MM.1S (cell line): Measurements from ENCODE around the gene LRRC66.

Experiments used
- DNase-seq: peaks from one replicate; pipeline ENCODE4 v3.0.0-alpha.2; 2015
- H2AFZ ChIP-seq: fragments of 300-600 bp; sonication (generic); 2 replicates; pipeline ENCODE4 v1.6.0; 2016; ENCODE audit warnings: antibody characterized with exemption, low read length
- H3F3A ChIP-seq: fragments of 300-600 bp; sonication (generic); 2 replicates; pipeline ENCODE4 v1.6.1; 2016; ENCODE audit warnings: mild to moderate bottlenecking, antibody characterized with exemption, low read length, moderate library complexity, mixed read lengths; ENCODE audit not compliant: insufficient read depth
- H3K27ac ChIP-seq: fragments of 300-600 bp; sonication (generic); 2 replicates; pipeline ENCODE4 v1.5.1; 2016; ENCODE audit warnings: mild to moderate bottlenecking, low read length
- H3K27me3 ChIP-seq: fragments of 300-600 bp; sonication (generic); replicated peaks from 2 replicates; pipeline ENCODE4 v1.6.0; 2016; ENCODE audit warnings: low read length; ENCODE audit not compliant: insufficient read depth
- H3K36me3 ChIP-seq: fragments of 300-600 bp; sonication (generic); replicated peaks from 2 replicates; pipeline ENCODE4 v1.6.1; 2016; ENCODE audit warnings: mild to moderate bottlenecking, low read length, mixed read lengths; ENCODE audit not compliant: insufficient read depth
- H3K4me1 ChIP-seq: fragments of 300-600 bp; sonication (generic); 2 replicates; pipeline ENCODE4 v1.6.1; 2016; ENCODE audit warnings: low read length, mixed read lengths
- H3K4me2 ChIP-seq: fragments of 300-600 bp; sonication (generic); 2 replicates; pipeline ENCODE4 v1.6.0; 2016; ENCODE audit warnings: low read depth, low read length
- H3K4me3 ChIP-seq: fragments of 300-600 bp; sonication (generic); 2 replicates; pipeline ENCODE4 v1.5.1; 2016; ENCODE audit warnings: low read length, mixed read lengths
- H3K79me2 ChIP-seq: fragments of 300-600 bp; sonication (generic); 2 replicates; pipeline ENCODE4 v1.6.1; 2016; ENCODE audit warnings: mixed run types, low read length, mixed read lengths
- H3K9ac ChIP-seq: fragments of 300-600 bp; sonication (generic); 2 replicates; pipeline ENCODE4 v1.6.1; 2016; ENCODE audit warnings: low read length, mixed read lengths
- H3K9me2 ChIP-seq: fragments of 300-600 bp; sonication (generic); replicated peaks from 2 replicates; pipeline ENCODE4 v1.6.1; 2016; ENCODE audit warnings: mild to moderate bottlenecking, low read length, mixed read lengths; ENCODE audit not compliant: insufficient read depth
- H3K9me3 ChIP-seq: fragments of 300-600 bp; sonication (generic); replicated peaks from 2 replicates; pipeline ENCODE4 v1.6.1; 2016; ENCODE audit warnings: mild to moderate bottlenecking, low read length, mixed read lengths; ENCODE audit not compliant: insufficient read depth
- H4K20me1 ChIP-seq: fragments of 300-600 bp; sonication (generic); 2 replicates; pipeline ENCODE4 v1.6.1; 2016; ENCODE audit warnings: mild to moderate bottlenecking, low read length, moderate library complexity, mixed read lengths; ENCODE audit not compliant: insufficient read depth
- EZH2 ChIP-seq: fragments of 300-600 bp; sonication (generic); optimal IDR thresholded peaks from 2 replicates; pipeline ENCODE3; 2017; ENCODE audit warnings: low read depth, mild to moderate bottlenecking, antibody characterized with exemption, low read length, mixed read lengths
- EZH2phosphoT487 ChIP-seq: fragments of 300-600 bp; sonication (generic); IDR thresholded peaks from 2 replicates; pipeline ENCODE4 v1.6.1; 2018; ENCODE audit warnings: antibody characterized with exemption, low read length
- TF ChIP-seq, protein P1 (sequence below): fragments of 300-600 bp; sonication (generic); IDR thresholded peaks from 2 replicates; pipeline ENCODE4 v1.5.1; 2016; ENCODE audit warnings: antibody characterized with exemption, low read length, mixed read lengths

LRRC66 gene

DNA sequence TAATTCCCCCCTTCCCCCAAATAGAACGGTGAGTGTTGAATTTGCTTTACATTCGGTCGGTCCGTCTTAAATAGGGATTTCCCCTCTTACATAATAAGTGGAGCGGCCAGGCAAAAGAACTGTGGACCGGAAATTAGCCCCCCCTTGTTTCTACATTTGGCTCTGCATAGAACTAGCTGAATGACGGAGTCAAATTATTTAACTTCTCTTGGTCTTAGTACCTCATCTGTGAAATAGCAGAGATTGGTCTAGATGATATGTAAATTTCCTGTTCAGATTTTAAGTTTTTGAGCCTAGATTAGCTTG lies 32.3 kb upstream of the LRRC66 start:
- no peak for DNase-seq
- Histone ChIP-seq H3K79me2 (no peaks in the 10 kb centered on the region), H3K27me3 (no peaks in the 10 kb centered on the region), H3K36me3 (no peaks in the 10 kb centered on the region), H3F3A (no peaks in the 10 kb centered on the region), H3K9me2 (no peaks in the 10 kb centered on the region), H3K4me1 (no peaks in the 10 kb centered on the region), H2AFZ (no peak overlapping the region), H3K9me3 (no peaks in the 10 kb centered on the region), H3K4me2 (no peak overlapping the region), H3K9ac (no peak overlapping the region), H3K4me3 (no peak overlapping the region), H3K27ac (no peak overlapping the region), H4K20me1 (no peaks in the 10 kb centered on the region)
- TF ChIP-seq EZH2phosphoT487, result no peak
- TF ChIP-seq EZH2, result no peak

DNA sequence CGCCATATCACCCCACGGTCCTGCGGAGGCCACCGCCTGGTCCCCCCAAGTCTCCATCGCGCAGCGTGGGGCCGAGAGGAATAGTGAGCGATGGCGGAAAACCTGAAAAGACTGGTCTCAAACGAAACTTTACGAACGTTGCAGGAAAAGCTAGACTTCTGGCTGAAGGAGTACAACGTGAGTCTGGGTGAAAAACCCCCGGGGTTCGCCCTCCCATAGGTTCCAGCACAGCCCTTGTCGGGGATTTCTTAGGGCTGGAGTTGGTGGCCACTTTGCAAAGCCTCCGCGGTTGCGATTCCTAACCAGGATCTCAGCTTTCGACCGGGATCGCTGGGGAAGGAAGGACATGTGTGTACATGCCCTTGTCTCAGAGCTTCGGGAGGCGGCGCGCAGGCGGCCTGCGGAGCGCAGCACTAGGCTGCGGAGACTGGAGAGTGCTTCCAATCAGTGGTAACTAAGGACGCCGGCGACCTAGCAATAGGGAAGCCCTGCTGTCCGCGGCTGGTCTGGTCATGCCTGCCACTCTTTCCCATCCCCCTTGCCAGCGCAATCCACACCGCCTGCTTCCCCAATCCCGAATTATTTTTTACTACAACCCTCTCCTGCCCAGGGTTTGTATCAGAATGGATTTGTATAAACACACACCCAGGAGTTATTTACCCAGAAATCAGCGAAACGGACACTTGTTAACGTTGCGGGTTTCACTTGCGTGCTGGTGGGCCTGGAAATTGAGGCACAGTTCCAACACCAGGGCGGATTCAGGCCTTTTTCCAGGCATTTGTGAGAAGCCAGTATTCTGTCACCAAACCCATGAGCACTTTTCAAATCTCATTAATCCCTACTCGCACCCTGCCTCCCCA lies 31.7 kb upstream of the LRRC66 start:
- peak overlapping the region; percentile 79 for H3K4me2 ChIP-seq
- DNase-seq, result no peak
- no peak overlapping the region for H3K9ac ChIP-seq

DNA sequence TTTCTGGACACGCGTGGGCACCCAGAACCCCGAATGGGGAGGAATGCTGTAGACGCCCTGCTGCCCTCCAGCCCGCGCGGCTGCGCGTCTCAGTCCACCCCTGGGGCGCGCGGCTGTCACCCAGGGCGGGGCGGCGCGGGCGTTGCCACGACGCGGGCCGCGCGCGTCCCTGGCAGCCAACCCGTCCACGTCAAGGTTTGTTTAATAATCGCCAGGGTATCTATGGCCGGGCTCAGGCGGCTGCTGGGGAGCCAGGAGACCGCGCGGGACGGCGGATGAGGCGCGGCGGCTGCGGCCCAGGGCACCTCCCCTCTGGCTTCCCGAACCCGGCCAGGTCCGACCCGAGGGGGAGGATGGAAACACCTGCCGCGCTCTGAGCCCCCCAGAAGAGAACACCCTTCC lies 31.1 kb upstream of the LRRC66 start, which contains the start of gene SPATA18:
Gene SPATA18 (plus strand): TSS at position 92 of the 402 bp plus-strand sequence. CDS start 401 bp downstream, outside the sequence.
- peak within 1 kb of the TSS; percentile 58 for H3K4me3 ChIP-seq
- no peaks in the 10 kb centered on the region for H3K4me1 ChIP-seq
- H3K27ac ChIP-seq, result no peak within 1 kb of the TSS
- no peak for DNase-seq
- no peaks in the 10 kb centered on the region for H3F3A ChIP-seq
- peak within 1 kb of the TSS; percentile 55 for H2AFZ ChIP-seq
- H4K20me1 ChIP-seq, result no peaks in the 10 kb centered on the region
- no peaks in the 10 kb centered on the region for H3K36me3 ChIP-seq
- H3K4me2 ChIP-seq, result peak within 1 kb of the TSS; percentile 79
- TF ChIP-seq EZH2phosphoT487 (no peak), EZH2 (no peak)
- TF ChIP-seq, protein P1, sequence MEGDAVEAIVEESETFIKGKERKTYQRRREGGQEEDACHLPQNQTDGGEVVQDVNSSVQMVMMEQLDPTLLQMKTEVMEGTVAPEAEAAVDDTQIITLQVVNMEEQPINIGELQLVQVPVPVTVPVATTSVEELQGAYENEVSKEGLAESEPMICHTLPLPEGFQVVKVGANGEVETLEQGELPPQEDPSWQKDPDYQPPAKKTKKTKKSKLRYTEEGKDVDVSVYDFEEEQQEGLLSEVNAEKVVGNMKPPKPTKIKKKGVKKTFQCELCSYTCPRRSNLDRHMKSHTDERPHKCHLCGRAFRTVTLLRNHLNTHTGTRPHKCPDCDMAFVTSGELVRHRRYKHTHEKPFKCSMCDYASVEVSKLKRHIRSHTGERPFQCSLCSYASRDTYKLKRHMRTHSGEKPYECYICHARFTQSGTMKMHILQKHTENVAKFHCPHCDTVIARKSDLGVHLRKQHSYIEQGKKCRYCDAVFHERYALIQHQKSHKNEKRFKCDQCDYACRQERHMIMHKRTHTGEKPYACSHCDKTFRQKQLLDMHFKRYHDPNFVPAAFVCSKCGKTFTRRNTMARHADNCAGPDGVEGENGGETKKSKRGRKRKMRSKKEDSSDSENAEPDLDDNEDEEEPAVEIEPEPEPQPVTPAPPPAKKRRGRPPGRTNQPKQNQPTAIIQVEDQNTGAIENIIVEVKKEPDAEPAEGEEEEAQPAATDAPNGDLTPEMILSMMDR, result no peak
- H3K27me3 ChIP-seq, result no peaks in the 10 kb centered on the region
- no peaks in the 10 kb centered on the region for H3K9me3 ChIP-seq
- no peaks in the 10 kb centered on the region for H3K9me2 ChIP-seq
- H3K9ac ChIP-seq, result no peak within 1 kb of the TSS
- no peaks in the 10 kb centered on the region for H3K79me2 ChIP-seq

More for the DNA sequence above, 31.7 kb upstream of the LRRC66 start:
- Histone ChIP-seq H3K27me3 (no peaks in the 10 kb centered on the region), H3K4me3 (peak overlapping the region; percentile 58), H3K27ac (no peak overlapping the region), H3K79me2 (no peaks in the 10 kb centered on the region), H3K9me3 (no peaks in the 10 kb centered on the region), H3K4me1 (no peaks in the 10 kb centered on the region), H4K20me1 (no peaks in the 10 kb centered on the region), H2AFZ (peak overlapping the region; percentile 55), H3F3A (no peaks in the 10 kb centered on the region), H3K36me3 (no peaks in the 10 kb centered on the region), H3K9me2 (no peaks in the 10 kb centered on the region)
- TF ChIP-seq EZH2 (no peak), EZH2phosphoT487 (no peak)
- TF ChIP-seq, protein P1, result no peak

DNA sequence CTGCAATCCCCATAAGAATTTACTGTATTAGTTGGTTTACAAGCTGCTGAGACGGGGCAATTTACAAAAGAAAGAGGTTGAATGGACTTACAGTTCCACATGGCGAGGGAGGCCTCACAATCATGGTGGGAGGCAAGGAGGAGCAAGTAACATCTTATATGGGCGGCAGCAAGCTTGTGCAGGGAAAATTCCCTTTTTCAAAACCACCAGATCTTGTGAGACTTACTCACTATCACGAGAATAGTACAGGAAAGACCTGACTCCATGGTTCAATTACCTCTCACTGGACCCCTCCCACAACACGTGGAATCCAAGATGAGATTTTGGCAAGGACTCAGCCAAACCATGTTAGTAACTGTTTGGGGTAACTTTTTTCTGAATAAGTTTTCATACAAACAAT lies 29.1 kb upstream of the LRRC66 start:
- Histone ChIP-seq H3K4me3 (no peak overlapping the region), H4K20me1 (no peaks in the 10 kb centered on the region), H3K79me2 (no peaks in the 10 kb centered on the region), H3K27ac (no peak overlapping the region), H3F3A (no peaks in the 10 kb centered on the region), H3K4me1 (no peaks in the 10 kb centered on the region), H3K9ac (no peak overlapping the region), H3K9me3 (no peaks in the 10 kb centered on the region), H2AFZ (no peak overlapping the region), H3K27me3 (no peaks in the 10 kb centered on the region), H3K36me3 (no peaks in the 10 kb centered on the region), H3K9me2 (no peaks in the 10 kb centered on the region), H3K4me2 (no peak overlapping the region)
- no peak for DNase-seq
- no peak for TF ChIP-seq EZH2
- TF ChIP-seq EZH2phosphoT487, result no peak
- TF ChIP-seq, protein P1, result no peak
